SK-N-MC (cell line): Measurements from ENCODE around the gene ICAM1.

Experiments used
- EZH2 ChIP-seq: fragments of 200-600 bp; sonication (generic); IDR thresholded peaks from one replicate; pipeline ENCODE4 v1.6.1; 2017; ENCODE audit warnings: antibody characterized with exemption
- FOXP2 ChIP-seq: optimal IDR thresholded peaks from 2 replicates; pipeline ENCODE3; 2011; ENCODE audit warnings: mild to moderate bottlenecking, moderate library complexity; ENCODE audit not compliant: insufficient read depth; ENCODE audit errors: extremely low read length, control extremely low read depth
- POLR2AphosphoS5 ChIP-seq: IDR thresholded peaks from 2 replicates; pipeline ENCODE4 v1.6.1; 2012; ENCODE audit warnings: mild to moderate bottlenecking, low read depth, low read length, borderline replicate concordance

DNA sequence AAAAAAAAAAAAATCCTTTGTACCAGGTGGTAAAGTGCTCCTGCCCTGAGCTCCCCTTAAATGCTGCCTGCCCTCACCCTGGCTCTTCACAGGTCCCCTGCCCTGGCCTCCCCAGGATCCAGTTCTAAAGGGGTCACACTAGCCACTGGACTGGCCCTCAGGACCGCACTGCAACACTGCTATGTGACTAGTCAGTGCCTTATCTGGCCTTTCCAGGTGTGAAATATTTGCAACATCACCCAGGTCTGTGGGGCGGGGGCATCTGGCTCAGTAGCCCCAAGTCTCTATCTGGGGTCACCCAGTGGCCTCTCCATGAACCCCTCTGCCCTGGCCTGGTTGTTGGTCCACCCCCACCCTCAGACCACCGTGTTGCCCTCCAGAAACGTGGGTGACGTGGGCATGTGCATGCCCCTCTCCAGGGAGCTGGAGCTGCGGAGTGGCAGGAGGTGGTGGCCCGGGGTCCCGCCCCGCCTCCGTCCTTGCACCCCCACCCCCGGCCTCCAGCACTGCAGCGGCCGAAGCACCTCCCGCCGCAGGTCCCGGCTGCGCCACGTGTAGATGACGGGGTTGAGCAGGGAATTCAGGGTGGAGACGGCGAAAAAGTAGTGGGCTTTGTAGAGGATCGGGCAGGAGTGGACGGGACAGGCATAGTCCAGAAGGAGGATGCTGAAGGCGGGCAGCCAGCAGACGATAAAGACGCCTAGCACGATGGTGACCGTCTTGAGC is 47.3 kb upstream of the ICAM1 start:
- TF ChIP-seq EZH2 (no peak), POLR2AphosphoS5 (no peak), FOXP2 (no peak)
